ENCODE measurements around the gene TARDBP. TPM values are rescaled to one million over a fixed set of nuclear protein-coding genes. Genes with fewer than 3 reads are reported as not detected.
"Not testable (repeated sequence)": the region's sequence is repeated elsewhere in the genome, so short reads cannot be mapped to it uniquely, and the experiment has no call there.

The TARDBP gene
- total RNA-seq, 1 experiment from 2014 or later = 37.9 TPM

DNA sequence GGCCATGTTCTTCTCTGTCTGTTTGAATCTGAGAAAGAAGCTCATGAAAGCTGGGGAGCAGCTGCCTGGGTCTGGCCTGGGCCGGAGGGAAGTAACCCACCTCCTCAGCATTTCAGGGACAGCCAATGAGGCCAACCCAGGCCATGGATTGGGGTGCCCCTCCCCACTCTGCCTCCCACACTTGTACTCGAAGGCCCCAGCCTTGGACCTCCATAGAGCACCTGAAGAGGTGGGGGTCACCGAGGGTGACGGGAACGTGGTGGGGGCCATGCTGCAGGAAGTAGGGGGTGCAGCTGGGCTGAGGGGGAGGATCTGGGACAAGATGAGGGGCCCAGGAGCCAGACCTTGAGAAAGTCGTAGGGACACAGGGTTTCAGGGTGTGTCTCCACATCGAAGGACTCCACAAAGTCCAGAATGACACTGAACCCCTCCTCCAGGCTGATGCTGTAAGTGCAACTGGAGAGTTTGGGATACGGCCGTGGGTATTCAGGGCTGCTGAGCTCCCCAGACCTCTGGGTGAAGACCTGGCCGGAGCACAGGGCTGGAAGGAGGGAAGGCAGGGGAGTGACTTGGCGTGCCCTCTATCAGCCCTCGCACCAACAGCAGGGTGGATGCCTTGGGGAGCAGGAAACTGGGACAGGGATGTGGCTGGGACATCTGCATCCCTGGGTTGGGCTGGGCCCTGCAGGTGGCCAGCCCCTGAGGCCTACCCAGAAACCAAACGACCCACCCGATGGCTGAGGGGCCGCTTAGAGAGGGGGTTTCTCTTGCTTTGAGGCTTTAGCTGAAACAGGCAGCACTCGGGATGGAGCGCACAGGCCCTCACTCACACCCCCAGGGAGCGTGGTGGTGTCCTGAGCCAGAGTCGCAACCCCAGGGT, 30.8 kb downstream of the TARDBP start:
- no peak for DNase-seq (ENCODE audit: low spot score)

DNA sequence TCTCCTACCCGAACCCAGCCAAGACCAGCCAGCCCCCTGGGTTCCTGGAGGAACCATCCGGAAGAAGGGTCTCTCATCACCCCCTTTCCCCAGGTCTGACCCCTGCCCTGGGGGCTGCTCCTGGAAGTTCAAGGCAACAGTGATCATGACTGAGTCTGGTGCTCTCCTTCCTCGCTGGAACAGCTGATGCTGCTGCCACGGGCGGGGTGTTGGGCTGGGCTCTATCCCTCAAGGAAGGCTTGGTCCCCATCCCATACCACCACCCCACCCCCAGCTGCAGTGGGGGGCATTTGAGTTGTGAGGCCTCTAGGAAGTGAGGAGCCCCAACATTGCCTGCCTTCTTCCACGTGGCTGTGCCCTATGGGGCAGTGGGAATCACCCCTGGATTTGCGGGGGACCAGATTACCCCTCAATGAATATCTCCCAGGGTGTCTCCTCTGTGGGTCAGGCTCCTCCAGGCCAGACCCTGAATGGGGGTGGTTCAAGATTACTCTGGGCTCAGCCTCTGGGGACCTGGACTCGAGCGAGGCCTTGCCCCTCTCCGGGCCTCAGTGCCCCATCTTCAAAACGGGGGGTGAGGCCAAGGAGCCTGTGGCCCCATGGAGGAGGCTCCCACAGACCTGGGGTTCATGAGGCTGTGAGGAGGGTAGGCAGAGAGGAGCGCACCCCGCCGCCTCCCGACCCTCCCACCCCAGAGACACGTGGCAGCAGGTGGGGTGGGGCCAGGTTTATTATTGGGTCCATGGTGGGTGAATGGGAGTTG, 31.8 kb downstream of the TARDBP start:
- DNase-seq (ENCODE audit: low spot score) = no peak

GRCh38 chr1:11044849-11045427, 32.5 kb downstream of the TARDBP start:
- no peak for DNase-seq (ENCODE audit: low spot score)

- DNase-seq (ENCODE audit: low spot score) = no peak
Observed at GRCh38 chr1:11045428-11046269, 33.2 kb downstream of the TARDBP start.

GRCh38 chr1:11046270-11046566, 33.8 kb downstream of the TARDBP start:
- no peak for DNase-seq (ENCODE audit: low spot score)

DNA sequence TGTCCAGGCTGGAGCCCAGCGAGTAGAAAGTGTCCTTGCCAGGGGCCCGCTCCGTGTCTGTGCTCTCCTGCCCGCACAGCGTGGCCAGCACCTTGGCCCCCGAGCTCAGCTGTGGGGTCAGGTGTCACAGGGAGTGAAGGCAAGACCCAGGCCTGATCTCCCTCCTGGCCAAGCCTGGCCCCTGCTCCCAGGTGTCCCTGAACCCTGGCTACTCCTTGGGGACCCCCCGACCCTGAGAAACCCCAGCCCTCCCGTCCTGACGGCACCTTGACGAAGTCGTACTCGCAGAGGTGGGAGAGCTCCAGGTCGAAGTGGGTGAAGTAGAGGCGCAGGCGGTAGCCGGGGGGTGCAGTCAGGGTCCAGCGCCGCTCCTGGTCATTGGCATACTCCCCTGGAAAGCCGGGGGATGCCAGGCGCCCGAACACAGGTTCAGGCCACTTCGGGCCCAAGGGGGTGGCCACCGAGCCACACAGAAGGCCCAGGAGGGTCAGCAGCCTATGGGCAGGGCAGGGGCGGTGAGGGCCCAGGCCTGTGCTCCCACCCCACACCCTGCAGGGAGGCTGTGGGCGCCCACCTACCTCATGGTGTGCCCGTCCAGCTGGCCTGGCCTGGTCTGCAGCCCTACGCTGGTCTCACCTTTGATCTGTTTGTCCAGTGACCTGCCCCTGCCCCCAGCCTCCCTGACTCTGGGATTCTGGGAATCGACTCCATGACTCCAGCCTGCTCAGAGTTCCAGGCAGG, 34.3 kb downstream of the TARDBP start, which contains the start of gene MASP2:
TSS of gene MASP2 (minus strand) at position 615 of the 741 bp plus-strand sequence. CDS start at position 583, 32 bp downstream.
- DNase-seq (ENCODE audit: low spot score) = no peak

DNA sequence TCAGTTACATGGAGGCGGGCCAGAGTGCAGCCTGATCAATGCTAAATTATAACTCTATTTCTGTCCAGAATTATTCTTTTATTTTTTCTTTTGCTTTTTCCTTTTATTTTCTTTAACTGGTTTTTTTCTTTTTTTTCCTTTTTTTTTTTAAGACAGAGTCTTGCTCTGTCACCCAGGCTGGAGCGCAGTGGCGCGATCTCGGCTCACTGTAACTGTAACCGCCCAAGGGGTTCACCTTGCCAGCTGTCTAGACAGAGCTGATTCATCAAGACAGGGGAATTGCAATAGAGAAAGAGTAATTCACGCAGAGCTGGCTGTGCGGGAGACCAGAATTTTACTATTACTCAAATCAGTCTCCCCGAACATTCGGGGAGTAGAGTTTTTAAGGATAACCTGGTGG, 38.7 kb downstream of the TARDBP start:
- DNase-seq (ENCODE audit: low spot score) = not testable (repeated sequence)

GRCh38 chr1:11051781-11052511, 39.5 kb downstream of the TARDBP start:
- no peak for DNase-seq (ENCODE audit: low spot score)

DNA sequence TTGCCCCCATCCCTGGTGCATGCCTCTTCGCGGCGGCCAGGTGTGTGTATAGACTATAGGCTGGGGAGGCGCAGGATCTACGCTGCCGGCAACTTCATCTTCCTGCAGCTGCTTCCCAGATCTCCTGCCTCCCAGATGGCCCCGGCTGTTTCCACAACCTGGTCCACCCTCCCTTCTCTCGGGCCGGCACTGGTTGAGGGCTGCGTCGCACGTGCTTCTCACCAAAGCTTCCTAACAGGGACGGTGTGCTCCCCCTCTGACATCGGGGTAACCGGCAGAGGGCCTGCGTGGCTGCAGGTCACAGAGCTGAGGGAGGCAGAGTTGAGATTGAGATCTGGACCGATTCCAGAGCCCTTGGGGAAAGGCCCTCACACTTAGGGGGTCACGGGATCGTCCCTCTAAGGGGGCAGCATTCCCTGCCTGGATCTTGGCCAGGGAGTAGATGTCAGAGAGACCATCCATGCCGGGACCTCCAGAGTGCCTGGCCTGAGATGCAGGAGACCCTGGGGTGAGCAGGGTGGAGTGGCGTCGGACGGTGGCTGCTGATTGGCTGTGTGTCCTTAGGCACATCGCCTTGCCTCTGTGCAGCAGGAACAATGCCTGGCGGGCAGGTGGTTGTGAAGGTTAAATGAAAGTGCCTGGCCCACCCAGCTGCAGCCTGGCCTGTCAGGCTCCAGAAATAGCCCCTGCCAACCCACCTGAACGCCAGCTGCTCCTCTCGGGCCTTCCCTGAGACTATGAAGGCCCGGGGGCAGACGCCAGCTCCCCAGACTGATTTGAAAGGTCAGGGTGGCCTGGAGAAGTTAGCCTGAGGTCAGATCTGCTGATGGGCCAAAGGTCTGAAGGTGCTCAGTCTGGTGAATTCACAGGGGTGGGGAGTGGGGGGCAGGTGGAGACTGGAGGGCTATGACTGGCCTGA, 40.6 kb downstream of the TARDBP start:
- no peak for DNase-seq (ENCODE audit: low spot score)

DNA sequence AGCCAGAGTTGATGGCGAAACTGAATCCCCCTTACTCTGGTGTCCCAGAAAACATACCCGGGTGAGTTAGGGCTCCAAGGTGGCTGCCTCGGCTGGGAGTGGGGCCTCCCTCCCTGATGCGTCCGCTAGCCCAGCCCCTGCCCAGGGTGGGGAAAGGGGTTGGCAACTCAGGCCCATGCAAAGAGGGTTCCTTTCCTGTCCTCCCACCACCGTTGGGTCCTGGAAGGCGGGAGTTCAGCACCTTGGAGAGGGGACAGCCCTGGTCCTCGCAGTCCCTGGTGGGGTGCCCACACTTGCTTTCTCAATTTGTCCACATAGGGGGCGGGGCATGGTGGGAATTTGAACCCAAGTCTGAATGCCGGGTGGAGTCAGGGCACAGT, 41.3 kb downstream of the TARDBP start:
- no peak for DNase-seq (ENCODE audit: low spot score)

GRCh38 chr1:11054181-11054580, 41.7 kb downstream of the TARDBP start:
- no peak for DNase-seq (ENCODE audit: low spot score)

DNA sequence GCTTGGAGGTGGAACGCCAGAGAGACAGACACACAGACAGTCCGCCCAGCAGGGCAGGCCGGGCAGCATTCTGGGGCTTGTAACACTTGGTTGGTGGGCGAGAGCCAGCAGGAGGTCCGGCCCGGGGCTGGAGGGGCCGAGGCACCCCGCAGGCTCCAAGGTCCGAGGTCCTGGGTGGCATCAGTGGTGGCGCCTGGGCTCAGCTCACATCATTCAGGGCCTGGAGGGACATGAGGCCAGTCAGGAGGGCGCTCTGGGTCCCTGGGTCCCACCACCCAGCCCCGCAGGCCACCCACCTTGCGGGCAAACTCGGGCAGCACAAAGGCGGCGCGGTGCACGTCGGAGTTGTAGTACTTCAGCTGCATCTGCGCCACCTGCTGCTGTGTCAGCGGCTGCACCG, 42.2 kb downstream of the TARDBP start:
- no peak for DNase-seq (ENCODE audit: low spot score)

DNA sequence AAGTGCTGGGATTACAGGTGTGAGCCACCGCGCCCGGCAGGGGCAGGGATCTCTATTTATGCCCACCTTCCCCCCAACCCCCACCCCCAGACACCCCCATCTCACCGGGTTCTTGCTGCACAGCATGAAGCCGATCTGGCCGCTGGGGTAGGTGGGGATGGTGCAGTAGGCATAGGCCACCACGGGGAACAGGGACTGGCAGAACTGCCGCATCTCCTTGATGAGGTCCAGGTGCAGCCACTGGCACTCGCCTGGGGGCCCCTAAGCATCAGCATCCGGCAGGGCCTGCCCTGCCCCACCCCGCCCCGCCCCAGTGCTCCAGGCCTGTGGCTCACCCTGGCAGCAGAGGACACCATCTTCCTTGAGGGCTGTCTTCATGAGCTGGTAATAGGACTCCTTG, 43.2 kb downstream of the TARDBP start:
- no peak for DNase-seq (ENCODE audit: low spot score)

DNA sequence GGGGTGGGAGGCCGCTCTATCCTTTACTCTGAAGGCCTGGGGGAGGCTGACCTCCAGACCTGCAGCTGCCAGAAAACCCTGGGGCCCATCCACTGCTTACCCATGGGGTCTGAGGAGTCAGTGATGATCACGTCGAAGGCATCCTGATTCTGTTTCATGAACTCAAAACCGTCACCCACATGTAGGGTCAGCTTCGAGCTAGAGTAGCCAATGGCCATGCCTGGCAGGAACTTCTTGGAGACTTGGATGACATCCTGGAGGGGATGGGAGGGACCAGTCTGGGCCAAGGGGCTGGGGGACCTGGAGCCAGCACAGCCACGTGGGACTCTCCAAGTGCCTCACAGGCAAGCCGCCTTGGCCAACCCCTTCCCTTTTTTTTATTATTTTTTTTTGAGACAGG, 44.0 kb downstream of the TARDBP start:
- no peak for DNase-seq (ENCODE audit: low spot score)

DNA sequence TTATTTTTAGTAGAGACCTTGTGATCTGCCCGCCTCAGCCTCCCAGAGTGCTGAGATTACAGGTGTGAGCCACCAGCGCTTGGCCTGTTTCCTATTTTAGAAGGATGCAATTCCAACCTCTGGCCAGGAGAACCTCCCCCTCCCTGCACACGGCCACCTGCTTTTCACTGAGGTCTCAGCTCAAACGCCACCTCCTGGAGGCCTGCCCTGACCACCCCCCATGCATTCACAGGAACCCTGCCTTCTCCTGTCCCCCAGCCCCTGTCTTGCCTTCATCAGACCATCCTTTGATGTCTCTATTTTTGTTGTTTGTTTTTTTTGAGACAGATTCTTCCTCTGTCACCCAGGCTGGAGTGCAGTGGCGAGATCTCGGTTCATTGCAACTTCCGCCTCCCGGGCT, 45.0 kb downstream of the TARDBP start:
- DNase-seq (ENCODE audit: low spot score) = no peak

DNA sequence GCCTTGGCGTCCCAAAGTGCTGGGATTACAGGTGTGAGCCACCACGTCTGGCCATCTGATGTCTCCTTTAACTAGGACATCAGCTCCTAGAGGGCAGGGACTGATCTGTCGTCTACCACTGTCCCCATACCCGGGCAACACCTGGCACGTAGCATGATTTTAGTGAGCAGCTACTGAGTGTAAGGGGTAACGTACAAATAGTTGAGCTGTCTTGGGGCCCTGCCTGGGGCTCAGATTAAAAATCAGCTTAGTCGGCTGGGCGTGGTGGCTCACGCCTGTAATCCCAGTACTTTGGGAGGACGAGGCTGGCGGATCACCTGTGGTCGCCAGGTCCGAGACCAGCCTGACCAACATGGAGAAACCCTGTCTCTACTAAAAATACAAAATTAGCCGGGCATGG, 45.6 kb downstream of the TARDBP start:
- DNase-seq (ENCODE audit: low spot score) = no peak

GRCh38 chr1:11058595-11059154, 46.2 kb downstream of the TARDBP start:
- DNase-seq (ENCODE audit: low spot score) = no peak

- no peak for DNase-seq (ENCODE audit: low spot score)
Observed at GRCh38 chr1:11059155-11059967, 46.9 kb downstream of the TARDBP start.

Measured in A172 (cell line).